Dendritic cell treated with granulocyte-macrophage colony-stimulating factor and Interleukin-4, amounts not matched to agents 40 ng/mL and 50 ng/mL, for 4 days (primary cell): ENCODE measurements around the gene UGT1A9.

Experiments used
- H3K27ac Mint-ChIP-seq: one replicate; pipeline ENCODE4 v1.8.0; 2022; ENCODE audit warnings: mild to moderate bottlenecking, mixed read lengths
- H3K27me3 Mint-ChIP-seq: one replicate; pipeline ENCODE4 v1.8.0; 2022; ENCODE audit warnings: mild to moderate bottlenecking, mixed read lengths
- H3K36me3 Mint-ChIP-seq: one replicate; pipeline ENCODE4 v1.8.0; 2022; ENCODE audit warnings: low read depth, mixed read lengths
- H3K4me1 Mint-ChIP-seq: one replicate; pipeline ENCODE4 v1.8.0; 2022; ENCODE audit warnings: low read depth, mixed read lengths
- H3K4me3 Mint-ChIP-seq: one replicate; pipeline ENCODE4 v1.8.0; 2022; ENCODE audit warnings: mild to moderate bottlenecking, moderate library complexity, mixed read lengths
- H3K9me3 Mint-ChIP-seq: one replicate; pipeline ENCODE4 v1.8.0; 2022; ENCODE audit warnings: mixed read lengths
- intact Hi-C: fragments of 100-400 bp; cut with micrococcal nuclease; formaldehyde crosslinking; loops from one replicate; pipeline ENCODE4 v1.15.0; 2022

UGT1A9 gene

GRCh38 chr2:233819884-233820773 is 148.4 kb downstream of the UGT1A9 start:
- Mint-ChIP-seq H3K9me3 (no peaks in the 10 kb centered on the region), H3K36me3 (no peaks in the 10 kb centered on the region), H3K27ac (no peak overlapping the region), H3K27me3 (no peaks in the 10 kb centered on the region), H3K4me1 (peaks cover 8% of the 10 kb centered on the region), H3K4me3 (no peak overlapping the region)
- intact Hi-C loops, result no loop called here

- no peak overlapping the region for H3K4me3 Mint-ChIP-seq
- peaks cover 2% of the 10 kb centered on the region for H3K27me3 Mint-ChIP-seq
- H3K4me1 Mint-ChIP-seq, result peaks cover 8% of the 10 kb centered on the region
- no peak overlapping the region for H3K27ac Mint-ChIP-seq
- no peaks in the 10 kb centered on the region for H3K36me3 Mint-ChIP-seq
- intact Hi-C loops, result no loop called here
- no peaks in the 10 kb centered on the region for H3K9me3 Mint-ChIP-seq
Observed at GRCh38 chr2:233820774-233821105, 149.0 kb downstream of the UGT1A9 start.

- Mint-ChIP-seq H3K4me1 (peaks cover 8% of the 10 kb centered on the region), H3K27ac (no peak overlapping the region), H3K27me3 (peaks cover 2% of the 10 kb centered on the region), H3K9me3 (no peaks in the 10 kb centered on the region), H3K36me3 (no peaks in the 10 kb centered on the region), H3K4me3 (no peak overlapping the region)
- intact Hi-C loops, result no loop called here
Observed at GRCh38 chr2:233821196-233821595, 149.5 kb downstream of the UGT1A9 start.

- intact Hi-C loops, result no loop called here
- Mint-ChIP-seq H3K36me3 (no peaks in the 10 kb centered on the region), H3K9me3 (no peaks in the 10 kb centered on the region), H3K4me1 (peaks cover 8% of the 10 kb centered on the region), H3K27ac (no peak overlapping the region), H3K4me3 (no peak overlapping the region), H3K27me3 (peaks cover 2% of the 10 kb centered on the region)
Observed at GRCh38 chr2:233821709-233822100, 150.0 kb downstream of the UGT1A9 start.

- no peak overlapping the region for H3K4me3 Mint-ChIP-seq
- no peak overlapping the region for H3K27ac Mint-ChIP-seq
- no peaks in the 10 kb centered on the region for H3K9me3 Mint-ChIP-seq
- H3K27me3 Mint-ChIP-seq, result peaks cover 2% of the 10 kb centered on the region
- H3K4me1 Mint-ChIP-seq, result peaks cover 8% of the 10 kb centered on the region
- no peaks in the 10 kb centered on the region for H3K36me3 Mint-ChIP-seq
- intact Hi-C loops, result no loop called here
Observed at GRCh38 chr2:233822101-233822771, 150.5 kb downstream of the UGT1A9 start.
